GM12878 (cell line): Measurements from ENCODE around the gene CTSL. TPM values are rescaled to one million over a fixed set of nuclear protein-coding genes. Genes with fewer than 3 reads are reported as not detected.

ENCODE experiments used
- ATAC-seq: fragments of 200-7000 bp; cut with Tn5 transposase; 3 replicates; pipeline ENCODE4 v1.9.1; 2020; ENCODE audit warnings: mild to moderate bottlenecking, moderate library complexity
- BruUV-seq: library from RNA; stranded (reverse); fragments of 400-500 nt; replicated peaks from 2 replicates; lab custom pipeline; 2021; lab: Mats Ljungman, UMichigan
- CTCF ChIA-PET: fragments of 300-600 bp; sonication (Branson Sonifier 250); formaldehyde crosslinking; extraction: SDS; loops from one replicate; lab custom pipeline; 2021; ENCODE audit warnings: inconsistent platforms; lab: Yijun Ruan, JAX
- POLR2A ChIA-PET: fragments of 350-600 bp; formaldehyde crosslinking; extraction: SDS; loops from one replicate; lab custom pipeline; 2021; ENCODE audit warnings: inconsistent platforms; lab: Charles Lee
- RAD21 ChIA-PET: fragments of 300-600 bp; sonication (Branson Sonifier 250); formaldehyde crosslinking; loops from one replicate; lab custom pipeline; 2023; ENCODE audit warnings: antibody characterized with exemption; ENCODE audit not compliant: unreplicated experiment; lab: Charles Lee
- SMC1A ChIA-PET: fragments of 300-600 bp; sonication (Branson Sonifier 250); formaldehyde crosslinking; loops from one replicate; lab custom pipeline; 2023; ENCODE audit not compliant: unreplicated experiment, uncharacterized antibody; lab: Charles Lee
- DNase-seq: peaks from one replicate; pipeline ENCODE4 v3.0.0-alpha.2; 2011; ENCODE audit warnings: low read depth, low spot score
- FAIRE-seq: peaks from 3 replicates; lab custom pipeline; 2011; peaks lifted over from hg19 to GRCh38; lab: Jason Lieb, UNC
- H2AFZ ChIP-seq: 2 replicates; pipeline ENCODE4 v1.6.0; 2011; ENCODE audit warnings: low read depth, low read length, control low read depth; ENCODE audit not compliant: control insufficient read depth
- H3K27ac ChIP-seq: 2 replicates; pipeline ENCODE4 v1.5.1; 2011; ENCODE audit warnings: control low read depth; ENCODE audit not compliant: control insufficient read depth, insufficient read depth
- H3K27me3 ChIP-seq, 2 experiments: replicated peaks in 1 of 2; 2 replicates each; pipeline versions ENCODE4 v1.6.0 to v1.6.1; 2011; ENCODE audit warnings: low read length in 1 of 2; ENCODE audit not compliant: control insufficient read depth in 2 of 2, insufficient read depth in 2 of 2
- H3K36me3 ChIP-seq, 2 experiments: 2 replicates each; pipeline ENCODE4 v1.5.1; 2011; ENCODE audit warnings: low read length in 1 of 2; ENCODE audit not compliant: control insufficient read depth in 2 of 2, insufficient read depth in 2 of 2
- H3K4me1 ChIP-seq: 2 replicates; pipeline ENCODE4 v1.6.1; 2011; ENCODE audit warnings: mild to moderate bottlenecking, low read length, moderate library complexity, mixed read lengths; ENCODE audit not compliant: control insufficient read depth, insufficient read depth
- H3K4me2 ChIP-seq: 2 replicates; pipeline ENCODE4 v1.6.0; 2011; ENCODE audit warnings: control low read depth; ENCODE audit not compliant: control insufficient read depth, insufficient read depth
- H3K4me3 ChIP-seq: fragments of 200-600 bp; sonication (generic); 2 replicates; pipeline ENCODE4 v1.5.1; 2016
- H3K79me2 ChIP-seq: 2 replicates; pipeline ENCODE4 v1.6.0; 2011; ENCODE audit warnings: low read length; ENCODE audit not compliant: control insufficient read depth, insufficient read depth
- H3K9ac ChIP-seq: 2 replicates; pipeline ENCODE4 v1.8.0; 2011; ENCODE audit warnings: low read length, control low read depth, mixed read lengths; ENCODE audit not compliant: control insufficient read depth, insufficient read depth
- H3K9me3 ChIP-seq: replicated peaks from 3 replicates; pipeline ENCODE4 v1.5.1; 2011; ENCODE audit warnings: mild to moderate bottlenecking, low read length; ENCODE audit not compliant: control insufficient read depth, insufficient read depth
- H4K20me1 ChIP-seq: 2 replicates; pipeline ENCODE4 v1.6.0; 2011; ENCODE audit not compliant: control insufficient read depth, insufficient read depth
- BHLHE40 ChIP-seq, 2 experiments: fragments of 450-650 bp in 1 of 2; IDR thresholded peaks; 2 replicates each; pipeline ENCODE4 v1.6.1; 2011 to 2017; ENCODE audit warnings: low read depth in 2 of 2, borderline replicate concordance in 1 of 2, improper control_type of control experiment in 1 of 2, low read length in 1 of 2, mild to moderate bottlenecking in 1 of 2
- EED ChIP-seq: sonication (generic); IDR thresholded peaks from 2 replicates; pipeline ENCODE4 v1.6.1; 2016; ENCODE audit warnings: antibody characterized with exemption, low read depth
- FOS ChIP-seq: IDR thresholded peaks from 3 replicates; pipeline ENCODE4 v1.6.1; 2011; ENCODE audit warnings: borderline replicate concordance; ENCODE audit not compliant: insufficient read length; ENCODE audit errors: extremely low read depth
- JUND ChIP-seq: IDR thresholded peaks from 2 replicates; pipeline ENCODE4 v1.6.1; 2012; ENCODE audit warnings: low read depth, mild to moderate bottlenecking, low read length, improper control_type of control experiment, moderate library complexity
- NR2C1 ChIP-seq: fragments of 450-650 bp; IDR thresholded peaks from 2 replicates; pipeline ENCODE4 v1.6.1; 2017; ENCODE audit warnings: antibody characterized with exemption, mild to moderate bottlenecking, moderate library complexity
- PAX5 ChIP-seq: IDR thresholded peaks from 2 replicates; pipeline ENCODE4 v1.6.1; 2011; ENCODE audit warnings: low read depth, low read length, borderline replicate concordance
- RELA ChIP-seq: fragments of 450-650 bp; IDR thresholded peaks from 2 replicates; pipeline ENCODE4 v1.8.0; 2014; ENCODE audit warnings: borderline replicate concordance; ENCODE audit not compliant: partially characterized antibody
- SIX5 ChIP-seq: IDR thresholded peaks from 2 replicates; pipeline ENCODE4 v1.6.1; 2011; ENCODE audit warnings: mild to moderate bottlenecking, low read depth, low read length, moderate library complexity; ENCODE audit not compliant: severe bottlenecking
- ZNF24 ChIP-seq: fragments of 450-650 bp; IDR thresholded peaks from 2 replicates; pipeline ENCODE4 v1.6.1; 2017; ENCODE audit warnings: antibody characterized with exemption, mild to moderate bottlenecking
- ZNF622 ChIP-seq: fragments of 450-650 bp; IDR thresholded peaks from 2 replicates; pipeline ENCODE4 v1.6.1; 2017; ENCODE audit warnings: mild to moderate bottlenecking, inconsistent platforms
- WGBS: methylation state at CpG from one replicate; pipeline ENCODE4 v1.1.6; 2016; ENCODE audit warnings: low lambda C conversion rate; ENCODE audit not compliant: insufficient replicate concordance, insufficient coverage; ENCODE audit errors: missing lambda C conversion rate; 5-methylcytosine and 5-hydroxymethylcytosine counted together
- in situ Hi-C: fragments of 300-500 bp; cut with MboI; formaldehyde crosslinking; loops from 9 replicates; pipeline ENCODE4 v1.14.3; 2018; ENCODE audit warnings: mixed read lengths
- intact Hi-C: fragments of 100-400 bp; cut with micrococcal nuclease; formaldehyde crosslinking; loops from one replicate; pipeline ENCODE4 v1.14.2; 2022; ENCODE audit not compliant: unreplicated experiment
- polyA plus RNA-seq, 11 experiments: library from polyadenylated mRNA; depleted of rRNA in 4 of 11; unstranded in 6 of 11; stranded (reverse) in 5 of 11; fragments of >200 nt; fragmentation: Nextera tagmentation in 4 of 11; fragmentation: Illumina TruSeq in 1 of 11; extraction: Ambion mirVana in 4 of 11; extraction: Trizol in 1 of 11; gene quantifications; 1 replicate in 1 of 11; 2 replicates in 10 of 11; pipeline versions ENCODE4 v1.2.1 to v1.2.3, GENCODE V29; 2011 to 2016; ENCODE audit warnings: inconsistent platforms in 2 of 11, missing spikeins in 2 of 11, low read depth in 1 of 11
- total RNA-seq, 4 experiments: library from RNA; depleted of rRNA in 3 of 4; stranded (reverse); fragments of >200 nt in 3 of 4; fragmentation: Illumina TruSeq in 1 of 4; extraction: Trizol in 1 of 4; gene quantifications; 2 replicates each; pipeline versions ENCODE4 v1.2.1 to v1.2.3, GENCODE V29; 2013 to 2021
- TF ChIP-seq, protein P1 (sequence below): IDR thresholded peaks from 2 replicates; pipeline ENCODE4 v1.6.1; 2012; ENCODE audit warnings: mild to moderate bottlenecking, low read depth, low read length
- TF ChIP-seq, protein P2 (sequence below): fragments of 150-350 bp; IDR thresholded peaks from 2 replicates; pipeline ENCODE4 v1.6.1; 2014; ENCODE audit warnings: mild to moderate bottlenecking, low read depth, low read length
- TF ChIP-seq, protein P3 (sequence below): fragments of 450-650 bp; IDR thresholded peaks from 2 replicates; pipeline ENCODE4 v1.6.1; 2017; ENCODE audit warnings: mild to moderate bottlenecking

Gene CTSL
- total and polyA plus RNA-seq, 10 of the 15 experiments (the other 5 are each of a cell fraction or from before 2014, with no cell fraction given), result 0.24 to 0.72 TPM; not detected in 8

DNA sequence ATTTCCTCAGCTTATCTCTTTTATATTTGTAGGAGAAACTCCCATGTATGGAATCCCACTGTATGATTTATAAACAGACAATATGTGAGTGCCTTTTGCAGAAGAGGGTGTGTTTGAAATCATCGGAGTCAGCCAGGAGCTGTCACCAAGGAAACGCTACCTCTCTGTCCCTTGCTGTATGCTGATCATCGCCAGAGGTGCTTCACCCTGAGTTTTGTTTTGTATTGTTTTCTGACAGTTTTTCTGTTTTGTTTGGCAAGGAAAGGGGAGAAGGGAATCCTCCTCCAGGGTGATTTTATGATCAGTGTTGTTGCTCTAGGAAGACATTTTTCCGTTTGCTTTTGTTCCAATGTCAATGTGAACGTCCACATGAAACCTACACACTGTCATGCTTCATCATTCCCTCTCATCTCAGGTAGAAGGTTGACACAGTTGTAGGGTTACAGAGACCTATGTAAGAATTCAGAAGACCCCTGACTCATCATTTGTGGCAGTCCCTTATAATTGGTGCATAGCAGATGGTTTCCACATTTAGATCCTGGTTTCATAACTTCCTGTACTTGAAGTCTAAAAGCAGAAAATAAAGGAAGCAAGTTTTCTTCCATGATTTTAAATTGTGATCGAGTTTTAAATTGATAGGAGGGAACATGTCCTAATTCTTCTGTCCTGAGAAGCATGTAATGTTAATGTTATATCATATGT, 18.0 kb upstream of the CTSL start (continued):
- TF ChIP-seq, protein P1, sequence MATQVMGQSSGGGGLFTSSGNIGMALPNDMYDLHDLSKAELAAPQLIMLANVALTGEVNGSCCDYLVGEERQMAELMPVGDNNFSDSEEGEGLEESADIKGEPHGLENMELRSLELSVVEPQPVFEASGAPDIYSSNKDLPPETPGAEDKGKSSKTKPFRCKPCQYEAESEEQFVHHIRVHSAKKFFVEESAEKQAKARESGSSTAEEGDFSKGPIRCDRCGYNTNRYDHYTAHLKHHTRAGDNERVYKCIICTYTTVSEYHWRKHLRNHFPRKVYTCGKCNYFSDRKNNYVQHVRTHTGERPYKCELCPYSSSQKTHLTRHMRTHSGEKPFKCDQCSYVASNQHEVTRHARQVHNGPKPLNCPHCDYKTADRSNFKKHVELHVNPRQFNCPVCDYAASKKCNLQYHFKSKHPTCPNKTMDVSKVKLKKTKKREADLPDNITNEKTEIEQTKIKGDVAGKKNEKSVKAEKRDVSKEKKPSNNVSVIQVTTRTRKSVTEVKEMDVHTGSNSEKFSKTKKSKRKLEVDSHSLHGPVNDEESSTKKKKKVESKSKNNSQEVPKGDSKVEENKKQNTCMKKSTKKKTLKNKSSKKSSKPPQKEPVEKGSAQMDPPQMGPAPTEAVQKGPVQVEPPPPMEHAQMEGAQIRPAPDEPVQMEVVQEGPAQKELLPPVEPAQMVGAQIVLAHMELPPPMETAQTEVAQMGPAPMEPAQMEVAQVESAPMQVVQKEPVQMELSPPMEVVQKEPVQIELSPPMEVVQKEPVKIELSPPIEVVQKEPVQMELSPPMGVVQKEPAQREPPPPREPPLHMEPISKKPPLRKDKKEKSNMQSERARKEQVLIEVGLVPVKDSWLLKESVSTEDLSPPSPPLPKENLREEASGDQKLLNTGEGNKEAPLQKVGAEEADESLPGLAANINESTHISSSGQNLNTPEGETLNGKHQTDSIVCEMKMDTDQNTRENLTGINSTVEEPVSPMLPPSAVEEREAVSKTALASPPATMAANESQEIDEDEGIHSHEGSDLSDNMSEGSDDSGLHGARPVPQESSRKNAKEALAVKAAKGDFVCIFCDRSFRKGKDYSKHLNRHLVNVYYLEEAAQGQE, result no peak
- TF ChIP-seq SIX5, result no peak
- TF ChIP-seq, protein P2, sequence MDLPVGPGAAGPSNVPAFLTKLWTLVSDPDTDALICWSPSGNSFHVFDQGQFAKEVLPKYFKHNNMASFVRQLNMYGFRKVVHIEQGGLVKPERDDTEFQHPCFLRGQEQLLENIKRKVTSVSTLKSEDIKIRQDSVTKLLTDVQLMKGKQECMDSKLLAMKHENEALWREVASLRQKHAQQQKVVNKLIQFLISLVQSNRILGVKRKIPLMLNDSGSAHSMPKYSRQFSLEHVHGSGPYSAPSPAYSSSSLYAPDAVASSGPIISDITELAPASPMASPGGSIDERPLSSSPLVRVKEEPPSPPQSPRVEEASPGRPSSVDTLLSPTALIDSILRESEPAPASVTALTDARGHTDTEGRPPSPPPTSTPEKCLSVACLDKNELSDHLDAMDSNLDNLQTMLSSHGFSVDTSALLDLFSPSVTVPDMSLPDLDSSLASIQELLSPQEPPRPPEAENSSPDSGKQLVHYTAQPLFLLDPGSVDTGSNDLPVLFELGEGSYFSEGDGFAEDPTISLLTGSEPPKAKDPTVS, result no peak
- no peak for TF ChIP-seq FOS
- no peak for TF ChIP-seq JUND

DNA sequence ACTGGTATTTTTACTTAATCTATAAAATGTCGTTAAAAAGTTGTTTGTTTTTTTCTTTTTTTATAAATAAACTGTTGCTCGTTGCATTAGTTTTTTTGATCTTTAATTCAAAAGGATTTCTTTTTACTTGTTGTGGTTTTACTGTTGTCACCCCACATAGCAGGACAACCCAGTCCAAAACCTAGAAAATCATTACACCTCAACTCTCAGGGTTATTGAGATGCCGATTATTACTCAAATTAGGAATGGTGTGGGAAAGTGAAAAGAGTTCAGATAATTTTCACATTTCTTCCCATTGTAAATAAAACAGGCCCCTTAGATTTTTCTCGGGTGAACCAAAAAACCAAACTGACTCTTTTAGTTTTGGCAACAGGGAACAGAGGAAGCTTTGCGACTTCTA, 17.4 kb upstream of the CTSL start:
- H3K27me3 ChIP-seq, result no peaks in the 10 kb centered on the region; a peak in 1 of 4 replicates
- no peak overlapping the region for H3K4me2 ChIP-seq
- H3K27ac ChIP-seq, result no peak overlapping the region
- WGBS, result 11% methylated on average over 5 of the region's 5 CpGs
- H2AFZ ChIP-seq, result no peak overlapping the region
- no TSS peak for BruUV-seq
- H4K20me1 ChIP-seq, result no peaks in the 10 kb centered on the region
- H3K9ac ChIP-seq, result no peak overlapping the region
- ChIA-PET RAD21 (no interaction called here), POLR2A (no interaction called here), SMC1A (no interaction called here), CTCF (no interaction called here)
- no peak overlapping the region for H3K4me3 ChIP-seq
- in situ Hi-C loops, result no loop called here
- FAIRE-seq, result no peak
- H3K79me2 ChIP-seq, result no peaks in the 10 kb centered on the region
- ATAC-seq, result no peak
- DNase-seq, result no peak
- H3K36me3 ChIP-seq, result peaks cover 5 to 13% of the 10 kb centered on the region in 2 experiments; a peak in 3 of 4 replicates
- intact Hi-C loops, result no loop called here
- no peaks in the 10 kb centered on the region for H3K9me3 ChIP-seq
- peaks cover 15% of the 10 kb centered on the region for H3K4me1 ChIP-seq
- TF ChIP-seq ZNF24, result no peak
- TF ChIP-seq, protein P3, sequence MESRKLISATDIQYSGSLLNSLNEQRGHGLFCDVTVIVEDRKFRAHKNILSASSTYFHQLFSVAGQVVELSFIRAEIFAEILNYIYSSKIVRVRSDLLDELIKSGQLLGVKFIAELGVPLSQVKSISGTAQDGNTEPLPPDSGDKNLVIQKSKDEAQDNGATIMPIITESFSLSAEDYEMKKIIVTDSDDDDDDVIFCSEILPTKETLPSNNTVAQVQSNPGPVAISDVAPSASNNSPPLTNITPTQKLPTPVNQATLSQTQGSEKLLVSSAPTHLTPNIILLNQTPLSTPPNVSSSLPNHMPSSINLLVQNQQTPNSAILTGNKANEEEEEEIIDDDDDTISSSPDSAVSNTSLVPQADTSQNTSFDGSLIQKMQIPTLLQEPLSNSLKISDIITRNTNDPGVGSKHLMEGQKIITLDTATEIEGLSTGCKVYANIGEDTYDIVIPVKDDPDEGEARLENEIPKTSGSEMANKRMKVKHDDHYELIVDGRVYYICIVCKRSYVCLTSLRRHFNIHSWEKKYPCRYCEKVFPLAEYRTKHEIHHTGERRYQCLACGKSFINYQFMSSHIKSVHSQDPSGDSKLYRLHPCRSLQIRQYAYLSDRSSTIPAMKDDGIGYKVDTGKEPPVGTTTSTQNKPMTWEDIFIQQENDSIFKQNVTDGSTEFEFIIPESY, result no peak
- no peak for TF ChIP-seq RELA
- no peak for TF ChIP-seq JUND
- no peak for TF ChIP-seq NR2C1
- TF ChIP-seq EED, result no peak
- no peak for TF ChIP-seq PAX5
- TF ChIP-seq, protein P2, result no peak
- no peak for TF ChIP-seq ZNF622
- no peak for TF ChIP-seq BHLHE40 (IDR thresholded peaks at IDR 0.05; ENCODE audit: borderline replicate concordance in 1 of 2, low read depth in 2 of 2, low read length in 1 of 2)
